GM15510 (cell line): ENCODE measurements around the gene TENM4.

Experiments
- POLR2A ChIP-seq: IDR thresholded peaks from 3 replicates; pipeline ENCODE4 v1.6.1; 2011; ENCODE audit warnings: borderline replicate concordance; ENCODE audit not compliant: insufficient read length; ENCODE audit errors: extremely low read depth

Gene TENM4

GRCh38 chr11:79128291-79128690, 312.5 kb downstream of the TENM4 start:
- no peak for TF ChIP-seq POLR2A

- TF ChIP-seq POLR2A = no peak
These were observed 318.1 kb downstream of the TENM4 start for GRCh38 chr11:79122759-79123158.

- TF ChIP-seq POLR2A = no peak
These were observed 319.5 kb downstream of the TENM4 start for GRCh38 chr11:79121351-79121750.

GRCh38 chr11:79119491-79120284, 321.1 kb downstream of the TENM4 start:
- TF ChIP-seq POLR2A = no peak

GRCh38 chr11:79117488-79117887, 323.3 kb downstream of the TENM4 start:
- no peak for TF ChIP-seq POLR2A

- no peak for TF ChIP-seq POLR2A
These were observed 324.2 kb downstream of the TENM4 start for GRCh38 chr11:79116600-79116999.

- no peak for TF ChIP-seq POLR2A
These were observed 327.7 kb downstream of the TENM4 start for GRCh38 chr11:79113054-79113690.

- TF ChIP-seq POLR2A = no peak
These were observed 330.0 kb downstream of the TENM4 start for GRCh38 chr11:79110796-79111195.

- TF ChIP-seq POLR2A = no peak
These were observed 330.5 kb downstream of the TENM4 start for GRCh38 chr11:79110321-79110720.

- no peak for TF ChIP-seq POLR2A
These were observed 332.0 kb downstream of the TENM4 start for GRCh38 chr11:79108851-79109250.

GRCh38 chr11:79102840-79103239, 338.0 kb downstream of the TENM4 start:
- TF ChIP-seq POLR2A = no peak

- TF ChIP-seq POLR2A = no peak
These were observed 339.2 kb downstream of the TENM4 start for GRCh38 chr11:79101656-79102055.

- TF ChIP-seq POLR2A = no peak
These were observed 340.5 kb downstream of the TENM4 start for GRCh38 chr11:79100093-79100910.

- no peak for TF ChIP-seq POLR2A
These were observed 342.7 kb downstream of the TENM4 start for GRCh38 chr11:79098146-79098545.

GRCh38 chr11:79097246-79097875, 343.5 kb downstream of the TENM4 start:
- TF ChIP-seq POLR2A = no peak
